A204.1 (cell line): ENCODE measurements around the gene AP5S1.
"Not testable (repeated sequence)": the region's sequence is repeated elsewhere in the genome, so short reads cannot be mapped to it uniquely, and the experiment has no call there.

Experiments
- FAIRE-seq: peaks from 2 replicates; lab custom pipeline; 2012; peaks lifted over from hg19 to GRCh38; lab: Jason Lieb, UNC

AP5S1 gene, protein sequence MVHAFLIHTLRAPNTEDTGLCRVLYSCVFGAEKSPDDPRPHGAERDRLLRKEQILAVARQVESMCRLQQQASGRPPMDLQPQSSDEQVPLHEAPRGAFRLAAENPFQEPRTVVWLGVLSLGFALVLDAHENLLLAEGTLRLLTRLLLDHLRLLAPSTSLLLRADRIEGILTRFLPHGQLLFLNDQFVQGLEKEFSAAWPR

GRCh38 chr20:3820048-3820900 is at the start of gene AP5S1:
Gene AP5S1, plus strand, starts transcription at chr20:3820547. Its CDS starts 1,571 bp downstream, at chr20:3822118.
- peak; percentile 65 for FAIRE-seq

DNA sequence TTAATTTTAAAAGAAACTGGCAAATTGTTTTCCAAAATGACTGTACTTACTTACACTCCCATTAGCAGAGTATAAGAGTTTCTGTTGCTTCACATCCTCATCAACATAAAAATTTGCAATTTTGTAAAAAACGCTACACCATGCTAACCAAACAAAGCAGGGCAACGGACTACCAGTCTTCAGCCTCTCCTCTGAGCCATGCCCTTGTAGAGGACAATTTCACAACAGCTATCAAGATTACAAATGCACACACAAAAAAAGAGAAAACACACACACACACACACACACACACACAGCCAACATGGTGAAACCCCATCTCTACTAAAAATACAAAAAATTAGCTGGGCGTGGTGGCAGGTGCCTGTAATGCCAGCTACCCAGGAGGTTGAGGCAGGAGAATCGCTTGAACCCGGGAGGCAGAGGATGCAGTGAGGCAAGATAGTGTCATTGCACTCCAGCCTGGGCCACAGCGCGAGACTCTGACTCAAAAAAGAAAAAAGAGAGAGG is 48.7 kb upstream of the AP5S1 start:
- no peak for FAIRE-seq

- FAIRE-seq: no peak
These were observed 44.8 kb upstream of the AP5S1 start for GRCh38 chr20:3775457-3776108.

DNA sequence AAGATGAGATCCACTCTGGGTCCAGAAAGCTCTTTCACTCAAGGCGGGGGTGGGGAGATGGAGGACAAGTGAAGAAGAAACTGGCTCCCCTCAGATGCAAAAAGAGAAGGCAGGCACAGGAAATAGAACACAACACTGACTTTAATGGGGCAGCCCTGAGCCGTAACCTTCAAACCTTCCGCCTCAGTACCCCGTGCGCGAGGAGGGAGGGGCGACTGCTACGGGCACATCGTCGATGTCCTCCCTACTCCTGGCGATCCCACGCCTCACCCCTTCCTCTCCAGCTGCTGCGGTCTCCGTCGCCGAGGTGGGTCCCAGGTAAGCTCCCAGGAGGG is 43.0 kb upstream of the AP5S1 start:
- no peak for FAIRE-seq

- no peak for FAIRE-seq
These were observed 42.4 kb upstream of the AP5S1 start for GRCh38 chr20:3777716-3778629.

DNA sequence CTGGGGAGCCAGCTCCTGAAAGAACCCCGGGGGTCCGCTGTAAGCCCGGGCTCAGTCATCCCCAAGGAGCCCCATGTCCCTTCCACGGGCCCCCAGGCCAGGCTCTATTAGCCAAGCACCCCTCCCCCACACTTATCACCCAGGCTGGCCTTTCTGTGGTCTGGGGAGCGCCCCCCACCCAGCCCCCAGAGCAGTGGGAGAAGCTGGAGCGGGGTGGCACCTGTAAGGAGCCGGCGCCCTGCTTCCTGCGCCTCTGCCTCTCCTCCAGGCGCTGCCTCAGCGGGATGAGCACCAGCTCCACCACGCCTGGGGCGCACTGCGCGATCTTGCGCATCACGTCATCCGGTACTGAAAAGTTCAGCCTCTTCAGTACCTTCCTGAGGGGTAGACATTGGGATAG is 41.4 kb upstream of the AP5S1 start:
- no peak for FAIRE-seq

GRCh38 chr20:3781153-3781910 is 39.0 kb upstream of the AP5S1 start, which contains the start of gene SPEF1:
Gene SPEF1, minus strand, starts transcription at chr20:3781448. Its CDS starts 161 bp downstream, at chr20:3781287.
- FAIRE-seq: peak; percentile 98

DNA sequence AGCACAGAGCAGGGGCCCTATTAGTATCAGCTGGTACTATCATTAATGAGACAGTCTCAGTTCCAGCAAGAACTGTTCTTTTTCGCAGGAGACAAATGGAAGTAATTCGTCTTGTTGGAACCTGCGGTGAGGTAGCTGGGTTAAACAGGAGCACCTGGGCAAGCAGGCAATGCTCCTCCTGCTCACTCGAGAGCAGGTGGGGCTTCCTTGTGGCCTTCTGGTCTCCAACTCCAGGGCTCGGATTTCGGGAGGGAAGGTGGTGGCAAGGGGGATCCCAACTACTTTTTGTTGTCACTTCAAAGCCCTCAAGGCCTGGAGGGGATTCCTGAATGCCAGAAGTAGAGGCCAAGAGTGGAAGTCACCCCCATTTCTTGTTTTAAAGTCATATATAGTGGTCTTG is 37.8 kb upstream of the AP5S1 start:
- no peak for FAIRE-seq

DNA sequence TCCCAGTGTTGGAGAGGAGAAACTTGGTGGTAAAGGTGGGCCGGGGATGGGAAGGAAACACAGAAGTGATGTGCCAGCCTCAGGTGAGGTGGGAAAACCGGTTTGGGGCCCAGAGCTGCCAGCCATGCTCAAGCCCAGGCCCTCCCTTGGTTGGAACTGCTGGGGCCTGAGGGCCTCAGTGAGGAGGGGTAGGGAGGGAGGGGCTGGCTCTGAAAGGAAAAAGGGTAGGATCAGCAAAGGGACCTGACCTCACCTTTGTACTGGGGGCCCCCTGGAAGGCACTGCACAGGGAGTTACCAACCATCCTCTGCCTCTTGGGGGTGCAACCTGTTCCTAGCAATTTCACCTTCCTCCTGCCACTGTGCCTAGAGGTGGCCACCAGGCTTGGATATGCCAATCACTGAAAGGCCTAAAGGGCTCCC is 37.3 kb upstream of the AP5S1 start:
- FAIRE-seq: no peak

DNA sequence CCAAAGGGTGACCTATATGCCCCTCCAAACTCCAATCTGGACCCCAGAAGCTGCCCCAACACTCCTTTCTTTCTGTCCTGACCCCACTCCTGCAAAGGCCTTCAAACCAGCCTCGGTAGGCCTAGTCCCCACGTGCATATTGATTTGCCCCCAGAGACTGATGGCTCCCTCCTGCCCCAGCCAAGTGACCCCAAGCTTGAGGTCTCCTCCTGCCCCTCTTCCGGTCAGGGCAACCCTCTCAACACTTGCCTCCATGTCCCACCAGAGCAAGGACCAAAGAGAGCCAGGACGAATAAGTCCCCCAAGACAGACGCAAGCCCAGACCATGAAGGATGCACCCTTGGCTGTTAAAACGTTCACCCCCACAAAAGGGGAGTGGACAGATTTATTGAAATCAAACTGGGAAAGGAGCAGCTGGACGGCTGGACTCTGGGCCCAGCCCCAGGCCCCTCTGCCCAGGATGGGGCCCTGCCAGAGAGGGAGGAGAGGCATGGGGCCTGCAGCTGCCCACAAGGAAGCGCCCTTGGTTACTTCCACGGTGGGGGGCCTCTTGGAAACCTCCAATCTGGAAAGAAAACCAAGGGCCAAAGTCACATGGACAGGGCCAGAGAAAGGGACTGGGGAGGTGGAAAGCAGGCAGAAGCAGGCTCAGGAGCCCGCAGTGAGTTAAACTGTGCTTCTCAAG is 36.7 kb upstream of the AP5S1 start:
- FAIRE-seq: no peak

GRCh38 chr20:3784216-3784853 is 36.0 kb upstream of the AP5S1 start:
- FAIRE-seq: no peak

- no peak for FAIRE-seq
These were observed 35.5 kb upstream of the AP5S1 start for GRCh38 chr20:3784863-3785239.

DNA sequence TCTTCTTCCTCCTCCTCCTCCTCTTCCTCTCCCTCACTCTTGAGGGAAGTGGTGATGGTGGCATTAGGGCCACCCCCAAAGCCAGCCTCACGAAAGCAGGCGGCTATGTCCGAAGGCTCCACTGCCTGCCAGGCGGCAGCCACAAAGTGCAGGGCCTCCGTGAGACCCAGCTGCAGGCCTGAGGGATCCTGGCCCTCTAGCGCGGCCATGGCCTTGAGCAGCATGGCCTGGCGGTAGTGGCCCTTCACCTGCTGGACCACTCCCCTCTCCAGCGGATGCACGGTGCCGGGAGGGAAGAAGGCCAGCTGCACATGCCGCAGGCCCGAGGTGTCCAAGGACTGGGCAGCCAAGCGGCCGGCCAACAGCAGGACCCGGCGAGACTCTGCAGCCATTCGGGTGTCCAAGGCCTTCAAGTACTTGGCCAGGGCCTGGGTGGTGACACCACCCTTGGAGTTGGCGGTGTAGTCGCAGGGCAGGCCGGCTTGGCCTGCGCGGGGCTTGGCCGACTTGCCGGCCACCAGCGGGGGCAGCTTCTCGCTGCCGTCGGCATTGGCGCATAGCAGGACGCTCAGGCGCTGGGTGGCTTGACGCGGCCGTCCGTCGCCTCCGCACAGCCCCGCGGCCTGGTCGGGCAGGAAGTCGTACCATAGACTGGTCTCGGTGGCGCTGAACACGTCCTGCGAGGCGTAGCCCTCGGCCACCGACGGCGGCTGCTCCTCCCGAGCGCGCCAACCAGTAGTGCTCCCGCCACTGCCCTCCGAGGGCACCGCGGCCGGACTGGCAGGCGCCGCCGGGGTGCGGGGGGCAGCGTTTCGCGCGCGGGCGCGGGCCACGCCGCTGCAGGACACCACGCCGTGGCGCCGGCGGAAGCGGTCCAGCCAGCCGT is 34.9 kb upstream of the AP5S1 start:
- no peak for FAIRE-seq

DNA sequence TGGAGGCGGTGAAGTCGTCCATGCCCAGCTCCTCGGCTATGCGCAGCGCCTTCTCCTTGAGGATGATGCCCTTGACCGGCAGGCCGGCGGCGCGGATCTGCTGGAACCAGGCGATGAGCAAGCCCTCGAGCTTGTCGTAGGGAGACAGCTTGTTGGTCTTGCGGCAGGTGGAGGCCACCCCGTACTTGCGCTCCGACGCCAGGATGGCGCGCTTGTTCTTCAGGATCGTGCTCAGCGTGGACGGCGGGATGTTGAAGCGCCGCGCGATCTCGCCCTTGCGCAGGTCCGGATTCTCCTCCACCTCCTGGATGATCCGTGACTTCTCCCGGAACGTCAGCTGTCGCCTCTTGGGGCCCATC is 34.2 kb upstream of the AP5S1 start:
- no peak for FAIRE-seq

DNA sequence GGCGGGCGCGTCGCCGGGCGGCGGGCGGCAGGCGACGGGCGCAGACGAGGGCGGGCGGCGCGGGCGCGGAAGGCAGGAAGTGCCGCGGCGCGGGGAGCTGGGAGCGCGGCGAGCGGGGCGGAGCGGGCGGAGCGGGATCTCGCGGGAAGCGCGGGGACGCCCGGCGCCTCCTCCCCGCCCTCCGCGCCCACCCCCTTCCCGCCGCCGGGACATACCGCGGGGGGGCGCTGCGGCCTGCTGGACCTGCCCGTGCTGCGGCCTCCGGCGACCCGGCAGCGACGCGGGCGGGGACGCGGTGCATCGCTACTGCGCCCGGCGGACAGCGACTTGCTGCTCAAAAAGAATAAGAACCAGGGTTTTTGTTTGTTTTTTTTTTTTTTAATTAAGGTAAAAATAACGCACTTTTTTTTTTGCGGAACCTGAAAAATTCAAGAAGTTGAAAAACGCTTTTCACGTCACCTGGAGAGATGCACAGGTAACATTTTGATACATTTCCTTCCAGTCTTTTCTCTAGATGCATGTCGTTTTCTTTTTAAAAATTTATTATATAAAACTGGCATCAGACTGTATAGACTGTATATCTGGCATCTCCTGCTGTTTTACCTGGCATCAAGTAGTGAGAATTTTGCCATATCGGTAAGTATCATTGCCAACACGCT is 33.6 kb upstream of the AP5S1 start, which contains the start of gene CENPB:
Gene CENPB (minus strand): TSS at position 76 of the 659 bp plus-strand sequence. CDS start 257 bp downstream, outside the sequence.
- no peak for FAIRE-seq

DNA sequence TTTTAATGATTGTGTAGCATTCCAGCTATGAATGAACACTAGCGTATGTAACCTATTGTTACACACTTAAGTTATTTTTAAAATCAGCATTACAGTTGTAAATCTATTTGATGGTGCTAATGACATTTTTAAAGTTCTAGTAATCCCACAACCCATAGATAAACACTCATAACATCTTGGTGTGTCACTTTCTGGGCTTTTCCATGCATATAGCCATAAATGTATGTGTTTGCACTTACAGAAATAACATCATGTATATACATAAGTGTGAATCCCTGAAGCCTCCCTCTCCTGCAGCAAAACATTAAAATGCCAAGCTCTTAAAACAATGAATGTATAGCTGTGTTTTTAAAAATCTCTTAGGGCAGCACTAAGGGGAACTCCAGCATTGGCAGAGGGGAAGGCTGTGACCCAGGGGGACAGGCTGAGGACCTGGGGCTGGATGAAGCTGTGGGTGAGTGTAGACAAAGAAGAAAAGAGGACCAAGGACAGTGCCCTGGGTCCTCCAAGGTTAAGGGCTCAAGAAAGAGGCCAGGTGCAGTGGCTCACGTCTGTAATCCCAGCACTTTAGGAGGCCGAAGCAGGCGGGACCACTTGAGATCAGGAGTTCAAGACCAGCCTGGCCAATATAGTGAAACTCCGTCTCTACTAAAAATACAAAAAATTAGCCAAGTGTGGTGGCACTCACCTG is 32.9 kb upstream of the AP5S1 start:
- FAIRE-seq: no peak

DNA sequence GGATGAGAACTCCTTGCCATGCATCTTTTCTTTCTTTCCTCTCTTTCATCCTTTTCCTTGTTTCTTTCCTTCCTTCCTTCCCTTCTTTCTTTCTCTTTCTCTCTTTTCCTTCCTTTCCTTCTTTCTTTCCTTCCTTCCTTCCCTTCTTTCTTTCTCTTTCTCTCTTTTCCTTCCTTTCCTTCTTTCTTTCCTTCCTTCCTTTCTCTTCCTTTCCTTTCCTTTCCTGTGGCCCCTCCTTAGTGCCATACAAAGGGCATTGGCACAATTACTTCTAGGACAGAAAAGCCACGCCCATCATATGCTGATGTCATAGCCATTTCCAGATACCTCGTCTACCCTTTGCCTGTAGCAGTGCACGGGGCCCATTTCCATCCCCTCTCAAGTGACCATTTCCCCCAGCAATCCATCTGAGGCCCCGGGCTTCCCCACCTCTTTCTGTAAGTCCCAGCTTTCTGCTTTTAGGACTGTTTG is 31.6 kb upstream of the AP5S1 start:
- FAIRE-seq: no peak

- FAIRE-seq: not testable (repeated sequence)
These were observed 31.1 kb upstream of the AP5S1 start for GRCh38 chr20:3789201-3789600.
